ENCODE data around the gene TBC1D2B.

TBC1D2B gene

DNA sequence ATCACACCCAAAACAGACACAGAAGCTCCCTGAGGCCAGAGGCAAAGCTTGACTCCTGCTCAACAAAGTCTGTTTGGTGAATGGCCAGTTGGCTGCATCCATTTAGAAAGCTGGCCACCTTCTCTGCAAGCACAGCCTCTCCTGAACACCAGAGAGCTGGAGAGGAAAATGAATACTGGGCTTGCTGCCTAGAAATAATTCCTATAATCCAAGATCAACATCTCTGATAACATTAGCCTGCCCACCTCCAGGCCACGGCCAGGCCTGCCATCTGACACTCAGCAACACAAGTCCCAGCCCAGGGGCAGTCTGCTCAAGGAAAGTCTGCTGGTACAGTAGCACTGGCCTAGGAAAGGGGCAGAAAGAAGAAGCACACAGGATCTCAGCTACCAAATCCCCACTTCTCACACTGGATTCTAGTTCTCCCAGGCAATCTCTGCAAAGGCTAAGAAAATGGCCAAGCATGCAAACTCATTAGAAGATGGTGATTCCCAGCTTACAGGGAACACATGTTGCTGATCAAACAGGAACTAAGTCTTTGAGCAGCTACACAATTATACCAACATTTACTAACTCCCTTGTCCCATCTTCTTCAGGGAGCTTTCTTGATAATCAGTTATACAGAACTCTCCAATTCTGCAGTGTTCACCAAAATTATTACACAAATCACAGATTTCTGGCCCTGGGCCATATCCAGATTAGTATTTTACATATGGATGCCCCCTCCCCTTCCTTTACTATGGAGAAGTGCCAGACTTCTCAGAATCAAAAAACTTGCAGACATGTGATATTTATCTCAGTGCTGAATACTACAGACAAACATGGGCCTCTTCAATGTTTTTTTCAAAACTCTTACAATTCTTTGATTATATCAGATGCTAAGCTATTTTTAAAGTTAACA lies 9.9 kb downstream of the TBC1D2B start:
- no peak for DNase-seq (ENCODE audit: low read depth in 2 of 2)
- no peak overlapping the region for H3K4me3 ChIP-seq (replicated peaks in 1 of 2; ENCODE audit: low read depth in 2 of 2, low read length in 2 of 2)

GRCh38 chr15:78065973-78066946 lies 11.3 kb downstream of the TBC1D2B start:
- TF ChIP-seq, protein P1, sequence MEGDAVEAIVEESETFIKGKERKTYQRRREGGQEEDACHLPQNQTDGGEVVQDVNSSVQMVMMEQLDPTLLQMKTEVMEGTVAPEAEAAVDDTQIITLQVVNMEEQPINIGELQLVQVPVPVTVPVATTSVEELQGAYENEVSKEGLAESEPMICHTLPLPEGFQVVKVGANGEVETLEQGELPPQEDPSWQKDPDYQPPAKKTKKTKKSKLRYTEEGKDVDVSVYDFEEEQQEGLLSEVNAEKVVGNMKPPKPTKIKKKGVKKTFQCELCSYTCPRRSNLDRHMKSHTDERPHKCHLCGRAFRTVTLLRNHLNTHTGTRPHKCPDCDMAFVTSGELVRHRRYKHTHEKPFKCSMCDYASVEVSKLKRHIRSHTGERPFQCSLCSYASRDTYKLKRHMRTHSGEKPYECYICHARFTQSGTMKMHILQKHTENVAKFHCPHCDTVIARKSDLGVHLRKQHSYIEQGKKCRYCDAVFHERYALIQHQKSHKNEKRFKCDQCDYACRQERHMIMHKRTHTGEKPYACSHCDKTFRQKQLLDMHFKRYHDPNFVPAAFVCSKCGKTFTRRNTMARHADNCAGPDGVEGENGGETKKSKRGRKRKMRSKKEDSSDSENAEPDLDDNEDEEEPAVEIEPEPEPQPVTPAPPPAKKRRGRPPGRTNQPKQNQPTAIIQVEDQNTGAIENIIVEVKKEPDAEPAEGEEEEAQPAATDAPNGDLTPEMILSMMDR (IDR thresholded peaks at IDR 0.05; ENCODE audit: low read depth, low read length), result no peak
- no peak for DNase-seq (ENCODE audit: low read depth in 2 of 2)

More for the DNA sequence above, 9.9 kb downstream of the TBC1D2B start:
- TF ChIP-seq, protein P1 (IDR thresholded peaks at IDR 0.05; ENCODE audit: low read depth, low read length), result no peak

GRCh38 chr15:78065284-78065872 lies 12.1 kb downstream of the TBC1D2B start:
- H3K4me3 ChIP-seq (replicated peaks in 1 of 2; ENCODE audit: low read depth in 2 of 2, low read length in 2 of 2), result peak overlapping the region in 1 of 2 donors; percentile 24
- TF ChIP-seq, protein P1 (IDR thresholded peaks at IDR 0.05; ENCODE audit: low read depth, low read length), result no peak
- peak; percentile 98 to 99 for DNase-seq (ENCODE audit: low read depth in 2 of 2)

More at GRCh38 chr15:78065973-78066946, 11.3 kb downstream of the TBC1D2B start:
- H3K4me3 ChIP-seq (replicated peaks in 1 of 2; ENCODE audit: low read depth in 2 of 2, low read length in 2 of 2), result no peak overlapping the region

- H3K4me3 ChIP-seq (replicated peaks in 1 of 2; ENCODE audit: low read depth in 2 of 2, low read length in 2 of 2), result no peak overlapping the region
- TF ChIP-seq, protein P1 (IDR thresholded peaks at IDR 0.05; ENCODE audit: low read depth, low read length), result no peak
- DNase-seq (ENCODE audit: low read depth in 2 of 2), result peak; percentile 73 to 90
Measured at GRCh38 chr15:78064544-78064943, 13.0 kb downstream of the TBC1D2B start.

DNA sequence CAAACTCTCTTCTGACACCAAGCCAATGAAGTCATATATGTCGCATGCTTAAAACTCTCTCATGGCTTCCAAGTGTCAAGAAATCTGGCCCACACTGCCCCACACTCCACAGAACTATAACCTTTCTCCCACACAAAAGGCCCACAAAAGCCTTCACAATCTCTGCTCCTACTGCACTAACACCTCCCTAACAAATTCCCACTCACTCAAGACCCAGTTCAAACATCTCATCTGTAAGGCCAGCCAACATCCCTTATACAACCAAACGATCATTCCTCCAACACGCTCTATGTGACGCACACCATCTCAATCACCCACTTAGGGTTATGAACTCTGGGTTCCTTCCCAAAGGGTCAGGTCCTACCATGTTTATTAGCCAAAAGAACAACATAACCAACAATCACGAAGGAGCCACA lies 13.5 kb downstream of the TBC1D2B start:
- H3K4me3 ChIP-seq (replicated peaks in 1 of 2; ENCODE audit: low read depth in 2 of 2, low read length in 2 of 2), result no peak overlapping the region
- TF ChIP-seq, protein P1 (IDR thresholded peaks at IDR 0.05; ENCODE audit: low read depth, low read length), result no peak
- DNase-seq (ENCODE audit: low read depth in 2 of 2), result peak; percentile 46 to 52

GRCh38 chr15:78063217-78063616 lies 14.3 kb downstream of the TBC1D2B start:
- no peak overlapping the region for H3K4me3 ChIP-seq (replicated peaks in 1 of 2; ENCODE audit: low read depth in 2 of 2, low read length in 2 of 2)
- DNase-seq (ENCODE audit: low read depth in 2 of 2), result no peak
- TF ChIP-seq, protein P1 (IDR thresholded peaks at IDR 0.05; ENCODE audit: low read depth, low read length), result no peak

Measured in cardiac fibroblast (primary cell).